Measurements from ENCODE around the gene ABCB11.

- TF ChIP-seq BHLHE40 (IDR thresholded peaks at IDR 0.05; ENCODE audit: borderline replicate concordance), result no peak
- TF ChIP-seq FOXM1 (IDR thresholded peaks at IDR 0.05; ENCODE audit: borderline replicate concordance), result no peak
- TF ChIP-seq ELF4 (IDR thresholded peaks at IDR 0.05), result no peak
- TF ChIP-seq FOXK2 (IDR thresholded peaks at IDR 0.05), result no peak
- no peak for TF ChIP-seq HDGF (IDR thresholded peaks at IDR 0.05; ENCODE audit: borderline replicate concordance)
- TF ChIP-seq FOXA1 (IDR thresholded peaks at IDR 0.05), result no peak
- TF ChIP-seq ARNT (IDR thresholded peaks at IDR 0.05), result no peak
These were observed 38.4 kb downstream of the ABCB11 start for GRCh38 chr2:168992591-168993349.

Measured in HEK293T (cell line).